OCI-LY3 (cell line): ENCODE data around the gene C2.
"Not testable (repeated sequence)": the region's sequence is repeated elsewhere in the genome, so short reads cannot be mapped to it uniquely, and the experiment has no call there.

Experiments
- H2AFZ ChIP-seq: fragments of 200-600, 300-600 bp; shearing (Covaris generic); 2 replicates; pipeline ENCODE4 v1.6.0; 2014; ENCODE audit warnings: antibody characterized with exemption, low read depth, low read length
- H3K27ac ChIP-seq: fragments of 200-600, 300-600 bp; sonication (generic); 2 replicates; pipeline ENCODE4 v1.5.1; 2014; ENCODE audit warnings: mild to moderate bottlenecking, low read length, moderate library complexity, mixed read lengths
- H3K27me3 ChIP-seq: fragments of 200-600, 300-600 bp; sonication (generic); 2 replicates; pipeline ENCODE4 v1.6.1; 2014; ENCODE audit warnings: low read depth, low read length, mixed read lengths
- H3K36me3 ChIP-seq: fragments of 200-600, 300-600 bp; sonication (generic); replicated peaks from 2 replicates; pipeline ENCODE3; 2014; ENCODE audit warnings: low read depth, low read length, mixed read lengths
- H3K4me1 ChIP-seq: fragments of 300-600, 200-600 bp; sonication (generic); 2 replicates; pipeline ENCODE4 v1.6.1; 2014; ENCODE audit warnings: low read length, mixed read lengths
- H3K4me2 ChIP-seq: fragments of 200-600, 300-600 bp; sonication (generic); 2 replicates; pipeline ENCODE4 v1.6.1; 2014; ENCODE audit warnings: low read length, mixed read lengths
- H3K4me3 ChIP-seq: fragments of 300-600, 200-600 bp; sonication (generic); 2 replicates; pipeline ENCODE4 v1.5.1; 2014; ENCODE audit warnings: antibody characterized with exemption, mild to moderate bottlenecking, low read length, moderate library complexity
- H3K79me2 ChIP-seq: fragments of 300-600, 200-600 bp; shearing (Covaris generic); 2 replicates; pipeline ENCODE4 v1.6.1; 2014; ENCODE audit warnings: mild to moderate bottlenecking, low read length, mixed read lengths
- H3K9ac ChIP-seq: fragments of 300-600, 200-600 bp; shearing (Covaris generic); 2 replicates; pipeline ENCODE4 v1.6.0; 2014; ENCODE audit warnings: mild to moderate bottlenecking, low read length, moderate library complexity
- H3K9me3 ChIP-seq: fragments of 200-600, 300-600 bp; shearing (Covaris generic); 2 replicates; pipeline ENCODE4 v1.6.1; 2014; ENCODE audit warnings: low read length, mixed read lengths; ENCODE audit not compliant: insufficient read depth
- H4K20me1 ChIP-seq: fragments of 200-600, 300-600 bp; sonication (generic); 2 replicates; pipeline ENCODE4 v1.6.1; 2016; ENCODE audit warnings: low read length, mixed read lengths; ENCODE audit not compliant: insufficient read depth
- CTCF ChIP-seq: fragments of 200-600, 300-600 bp; sonication (generic); IDR thresholded peaks from 2 replicates; pipeline ENCODE4 v1.5.1; 2014; ENCODE audit warnings: antibody characterized with exemption, low read length, low read depth
- EZH2phosphoT487 ChIP-seq: fragments of 200-600 bp; shearing (Covaris generic); IDR thresholded peaks from 2 replicates; pipeline ENCODE4 v1.6.1; 2018; ENCODE audit warnings: antibody characterized with exemption, mixed run types, low read depth

C2 gene

DNA sequence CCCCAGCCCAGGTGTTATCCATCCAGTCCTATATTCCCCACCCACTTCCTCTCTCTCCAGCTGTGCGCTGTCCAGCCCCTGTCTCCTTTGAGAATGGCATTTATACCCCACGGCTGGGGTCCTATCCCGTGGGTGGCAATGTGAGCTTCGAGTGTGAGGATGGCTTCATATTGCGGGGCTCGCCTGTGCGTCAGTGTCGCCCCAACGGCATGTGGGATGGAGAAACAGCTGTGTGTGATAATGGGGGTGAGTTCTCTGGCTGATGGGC lies 1.1 kb downstream of the C2 start:
- no peaks in the 10 kb centered on the region for H3K36me3 ChIP-seq
- no peak overlapping the region for H3K4me2 ChIP-seq

GRCh38 chr6:31930962-31931361 lies 3.4 kb downstream of the C2 start:
- Histone ChIP-seq H3K9ac (no peak overlapping the region), H3K27me3 (no peaks in the 10 kb centered on the region), H3K27ac (no peak overlapping the region), H3K4me2 (no peak overlapping the region), H3K36me3 (no peaks in the 10 kb centered on the region), H3K4me1 (no peaks in the 10 kb centered on the region), H4K20me1 (no peaks in the 10 kb centered on the region), H2AFZ (no peak overlapping the region), H3K9me3 (no peaks in the 10 kb centered on the region), H3K4me3 (no peak overlapping the region), H3K79me2 (no peaks in the 10 kb centered on the region)
- TF ChIP-seq EZH2phosphoT487, result no peak
- TF ChIP-seq CTCF, result no peak

More for the DNA sequence above, 1.1 kb downstream of the C2 start:
- Histone ChIP-seq H3K27ac (no peak overlapping the region), H3K4me1 (peaks cover 5% of the 10 kb centered on the region; the same call in 1 of the 2 replicates), H4K20me1 (no peaks in the 10 kb centered on the region), H3K9ac (no peak overlapping the region), H3K79me2 (no peaks in the 10 kb centered on the region), H3K9me3 (no peaks in the 10 kb centered on the region), H3K27me3 (no peaks in the 10 kb centered on the region), H2AFZ (no peak overlapping the region), H3K4me3 (no peak overlapping the region)
- TF ChIP-seq CTCF, result no peak
- TF ChIP-seq EZH2phosphoT487, result no peak

GRCh38 chr6:31932137-31932536 lies 4.6 kb downstream of the C2 start:
- H3K79me2 ChIP-seq, H2AFZ ChIP-seq, H3K9me3 ChIP-seq, H3K4me1 ChIP-seq, H3K4me3 ChIP-seq, H3K27me3 ChIP-seq, H3K9ac ChIP-seq, H3K36me3 ChIP-seq, H3K27ac ChIP-seq, H4K20me1 ChIP-seq, H3K4me2 ChIP-seq: not testable (repeated sequence)

- no peaks in the 10 kb centered on the region for H3K4me1 ChIP-seq
- H3K36me3 ChIP-seq, result no peaks in the 10 kb centered on the region
- H3K4me2 ChIP-seq, result no peak overlapping the region
- H3K27ac ChIP-seq, result no peak overlapping the region
- no peak overlapping the region for H2AFZ ChIP-seq
- H4K20me1 ChIP-seq, result no peaks in the 10 kb centered on the region
- H3K9ac ChIP-seq, result no peak overlapping the region
- no peaks in the 10 kb centered on the region for H3K9me3 ChIP-seq
- TF ChIP-seq CTCF, result no peak
- no peak for TF ChIP-seq EZH2phosphoT487
- H3K79me2 ChIP-seq, result no peaks in the 10 kb centered on the region
- H3K27me3 ChIP-seq, result no peaks in the 10 kb centered on the region
- no peak overlapping the region for H3K4me3 ChIP-seq
These were observed 6.0 kb downstream of the C2 start for GRCh38 chr6:31933537-31933936.

DNA sequence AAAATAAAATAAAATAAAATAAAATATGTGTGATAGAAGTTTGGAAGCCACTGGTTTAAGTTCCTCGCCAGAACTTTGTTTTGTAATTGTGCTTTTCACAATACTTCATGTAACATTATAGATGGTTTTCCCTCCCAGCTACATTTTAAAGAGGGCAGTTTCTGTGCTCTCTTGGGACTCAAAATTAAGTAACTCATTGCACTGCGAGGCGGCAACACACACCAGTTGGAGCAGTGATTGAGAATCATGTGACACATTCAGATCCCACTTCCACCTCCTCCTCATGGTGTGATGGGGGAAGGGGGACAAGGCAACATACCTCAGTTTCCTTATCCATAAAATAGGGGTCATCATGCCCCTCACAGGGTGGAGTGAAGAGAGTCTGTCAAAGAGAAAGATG lies 7.5 kb downstream of the C2 start:
- Histone ChIP-seq H3K79me2 (no peaks in the 10 kb centered on the region), H3K4me3 (no peak overlapping the region), H3K9ac (no peak overlapping the region), H3K4me1 (no peaks in the 10 kb centered on the region), H3K27me3 (no peaks in the 10 kb centered on the region), H3K36me3 (no peaks in the 10 kb centered on the region), H3K27ac (no peak overlapping the region), H2AFZ (no peak overlapping the region), H3K4me2 (no peak overlapping the region), H4K20me1 (no peaks in the 10 kb centered on the region), H3K9me3 (no peaks in the 10 kb centered on the region)
- no peak for TF ChIP-seq CTCF
- no peak for TF ChIP-seq EZH2phosphoT487
